Loucy (cell line): Measurements from ENCODE around the gene KY.

Experiments used
- EZH2phosphoT487 ChIP-seq: fragments of 200-600 bp; IDR thresholded peaks from 2 replicates; pipeline ENCODE4 v1.6.1; 2018; ENCODE audit warnings: antibody characterized with exemption, mild to moderate bottlenecking, moderate library complexity, borderline replicate concordance
- TF ChIP-seq, protein P1 (sequence below): fragments of 200-600 bp; sonication (generic); conservative IDR thresholded peaks from 2 replicates; pipeline ENCODE4 v1.5.1; 2014; ENCODE audit warnings: mild to moderate bottlenecking, antibody characterized with exemption, low read length

DNA sequence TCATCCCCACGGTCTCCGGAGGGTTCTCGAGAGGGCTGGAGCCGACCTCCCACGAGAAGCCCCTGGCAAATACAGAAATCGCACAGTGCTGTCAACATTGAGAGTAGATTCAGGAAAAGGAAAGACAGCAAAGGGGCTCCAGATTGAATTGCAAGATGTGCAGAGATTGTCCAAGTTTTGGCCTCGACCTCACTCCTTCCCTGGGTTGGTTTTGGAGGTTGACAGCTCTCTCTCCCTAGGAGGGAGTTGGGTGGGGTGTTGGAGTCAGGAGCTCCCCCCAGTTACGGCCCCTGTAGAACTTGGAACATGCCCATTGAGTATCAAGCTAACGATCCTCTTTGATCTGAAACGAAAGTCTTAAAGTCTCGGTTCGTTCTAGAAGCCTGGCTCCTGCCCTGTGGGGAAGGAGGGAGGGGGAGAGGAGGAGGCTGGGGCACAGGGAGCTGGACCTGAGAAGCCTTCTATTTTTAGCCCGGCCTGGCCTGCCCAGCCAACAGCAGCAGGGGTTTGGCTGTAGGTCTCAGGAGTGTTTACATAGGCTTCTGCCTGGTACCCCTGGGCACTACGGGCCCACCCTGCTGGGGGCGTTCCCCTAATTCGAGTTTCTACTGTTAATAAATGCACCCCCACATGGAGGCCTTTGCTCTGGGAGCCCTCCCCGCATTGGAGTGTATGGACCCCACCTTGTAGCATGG lies 672 bp upstream of the KY start:
- no peak for TF ChIP-seq EZH2phosphoT487
- TF ChIP-seq, protein P1, sequence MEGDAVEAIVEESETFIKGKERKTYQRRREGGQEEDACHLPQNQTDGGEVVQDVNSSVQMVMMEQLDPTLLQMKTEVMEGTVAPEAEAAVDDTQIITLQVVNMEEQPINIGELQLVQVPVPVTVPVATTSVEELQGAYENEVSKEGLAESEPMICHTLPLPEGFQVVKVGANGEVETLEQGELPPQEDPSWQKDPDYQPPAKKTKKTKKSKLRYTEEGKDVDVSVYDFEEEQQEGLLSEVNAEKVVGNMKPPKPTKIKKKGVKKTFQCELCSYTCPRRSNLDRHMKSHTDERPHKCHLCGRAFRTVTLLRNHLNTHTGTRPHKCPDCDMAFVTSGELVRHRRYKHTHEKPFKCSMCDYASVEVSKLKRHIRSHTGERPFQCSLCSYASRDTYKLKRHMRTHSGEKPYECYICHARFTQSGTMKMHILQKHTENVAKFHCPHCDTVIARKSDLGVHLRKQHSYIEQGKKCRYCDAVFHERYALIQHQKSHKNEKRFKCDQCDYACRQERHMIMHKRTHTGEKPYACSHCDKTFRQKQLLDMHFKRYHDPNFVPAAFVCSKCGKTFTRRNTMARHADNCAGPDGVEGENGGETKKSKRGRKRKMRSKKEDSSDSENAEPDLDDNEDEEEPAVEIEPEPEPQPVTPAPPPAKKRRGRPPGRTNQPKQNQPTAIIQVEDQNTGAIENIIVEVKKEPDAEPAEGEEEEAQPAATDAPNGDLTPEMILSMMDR = no peak
